Medulla oblongata (tissue), 1 donor: Measurements from ENCODE around the gene MEAF6.
"Not testable (repeated sequence)": the region's sequence is repeated elsewhere in the genome, so short reads cannot be mapped to it uniquely, and the experiment has no call there.

Experiments
- DNase-seq: peaks from one replicate; pipeline ENCODE4 v3.0.0-alpha.2; 2015; ENCODE audit errors: extremely low spot score

Gene MEAF6

DNA sequence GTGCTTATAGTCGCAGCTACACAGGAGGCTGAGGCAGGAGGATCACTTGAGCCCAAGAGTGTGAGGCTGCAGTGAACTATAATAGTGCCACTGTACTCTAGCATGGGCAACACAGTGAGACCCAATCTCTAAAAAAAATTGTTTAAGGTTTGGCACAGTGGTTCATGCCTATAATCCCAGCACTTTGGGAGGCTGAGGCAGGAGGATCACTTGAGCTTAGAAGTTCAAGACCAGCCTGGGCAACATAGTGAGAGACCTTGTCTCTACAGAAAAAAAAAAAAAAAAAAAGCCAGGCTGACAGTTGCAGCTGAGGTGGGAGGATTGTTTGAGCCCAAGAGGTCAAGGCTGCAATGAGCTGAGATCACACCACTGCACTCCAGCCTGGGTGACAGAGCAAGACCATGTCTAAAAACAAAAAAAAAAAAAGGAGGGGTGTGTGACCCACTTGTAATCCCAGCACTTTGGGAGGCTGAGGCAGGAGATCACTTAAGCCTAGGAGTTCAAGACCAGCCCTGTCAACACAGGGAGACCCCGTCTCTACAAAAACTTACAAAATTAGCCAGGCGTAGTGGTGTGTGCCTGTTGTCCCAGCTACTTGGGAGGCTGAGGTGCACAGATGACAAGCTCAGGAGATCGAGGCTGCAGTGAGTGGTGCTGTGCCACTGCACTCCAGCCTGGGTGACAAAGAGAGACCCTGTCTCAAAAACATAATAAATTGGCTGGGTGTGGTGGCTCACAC lies 18.0 kb upstream of the MEAF6 start:
- DNase-seq, result not testable (repeated sequence)

DNA sequence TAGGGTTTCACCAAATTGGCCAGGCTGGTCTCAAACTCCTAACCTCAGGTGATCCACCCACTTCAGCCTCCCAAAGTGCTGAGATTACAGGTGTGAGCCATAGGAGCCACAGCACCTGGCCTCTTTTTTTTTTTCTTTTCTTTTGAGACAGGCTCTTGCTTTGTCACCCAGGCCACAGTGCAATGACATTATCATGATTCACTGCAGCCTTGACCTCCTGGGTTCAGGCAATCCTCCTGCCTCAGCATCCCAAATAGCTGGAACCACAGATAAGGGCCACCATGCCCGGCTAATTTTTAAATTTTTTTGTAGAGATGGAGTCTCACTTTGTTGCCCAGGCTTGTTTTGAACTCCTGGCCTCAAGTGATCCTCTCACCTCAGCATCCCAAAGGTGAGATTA lies 15.3 kb upstream of the MEAF6 start:
- DNase-seq, result not testable (repeated sequence)

DNA sequence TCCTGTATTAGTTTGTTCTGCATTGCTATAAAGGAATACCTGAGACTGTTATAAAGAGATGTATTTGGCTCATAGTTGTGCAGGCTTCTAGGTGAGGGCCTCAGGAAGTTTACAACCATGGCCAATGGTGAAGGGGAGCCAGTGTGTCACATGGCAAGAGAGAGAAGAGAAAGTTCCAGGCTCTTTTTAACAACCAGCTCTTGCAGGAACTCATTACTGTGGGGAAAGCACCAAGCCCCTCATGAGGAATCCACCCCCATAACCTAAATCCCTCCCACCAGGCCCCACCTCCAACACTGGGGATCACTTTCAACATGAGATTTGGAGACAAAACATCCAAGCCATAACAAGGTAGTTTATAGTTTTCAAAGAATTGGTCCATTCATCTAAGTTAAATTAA lies 5.0 kb upstream of the MEAF6 start:
- no peak for DNase-seq

DNA sequence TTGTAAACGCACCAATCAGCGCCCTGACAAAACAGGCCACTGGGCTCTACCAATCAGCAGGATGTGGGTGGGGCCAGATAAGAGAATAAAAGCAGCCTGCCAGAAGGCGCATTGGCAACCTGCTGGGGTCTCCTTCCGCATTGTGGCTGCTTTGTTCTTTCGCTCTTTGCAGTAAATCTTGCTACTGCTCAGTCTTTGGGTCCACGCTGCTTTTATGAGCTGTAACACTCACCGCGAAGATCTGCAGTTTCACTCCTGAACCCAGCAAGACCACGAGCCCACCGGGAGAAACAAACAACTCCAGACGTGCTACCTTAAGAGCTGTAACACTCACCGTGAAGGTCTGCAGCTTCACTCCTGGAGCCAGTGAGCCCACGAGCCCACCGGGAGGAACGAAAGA lies 4.4 kb upstream of the MEAF6 start:
- not testable (repeated sequence) for DNase-seq

DNA sequence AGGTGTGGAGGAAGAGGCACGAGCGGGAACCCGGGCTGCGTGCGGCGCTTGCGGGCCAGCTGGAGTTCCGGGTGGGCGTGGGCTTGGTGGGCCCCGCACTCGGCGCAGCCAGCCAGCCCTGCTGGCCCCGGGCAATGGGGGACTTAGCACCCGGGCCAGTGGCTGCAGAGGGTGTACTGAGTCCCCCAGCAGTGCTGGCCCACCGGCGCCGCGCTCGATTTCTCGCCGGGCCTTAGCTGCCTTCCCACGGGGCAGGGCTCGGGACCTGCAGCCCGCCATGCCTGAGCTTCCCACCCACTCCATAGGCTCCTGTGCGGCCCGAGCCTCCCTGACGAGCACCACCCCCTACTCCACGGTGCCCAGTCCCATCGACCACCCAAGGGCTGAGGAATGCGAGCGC lies 3.7 kb upstream of the MEAF6 start:
- DNase-seq, result not testable (repeated sequence)

DNA sequence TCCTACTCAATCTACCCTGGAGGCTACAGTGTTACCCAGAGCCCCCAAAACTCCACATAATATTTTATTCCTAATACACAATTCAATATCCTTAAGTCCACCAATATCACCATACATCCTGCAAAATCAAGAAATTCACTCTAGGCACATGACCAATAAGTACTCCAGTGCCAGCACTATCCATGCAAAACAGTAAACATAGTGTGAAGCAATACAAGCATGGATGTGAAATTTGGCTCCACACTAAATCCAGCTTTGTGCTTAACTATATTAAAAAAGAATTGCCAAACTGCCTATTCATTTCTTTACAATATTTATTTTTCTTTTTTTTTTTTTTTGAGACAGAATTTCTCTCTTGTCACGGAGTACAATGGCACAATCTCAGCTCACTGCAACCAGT lies 3.0 kb upstream of the MEAF6 start:
- DNase-seq, result no peak

DNA sequence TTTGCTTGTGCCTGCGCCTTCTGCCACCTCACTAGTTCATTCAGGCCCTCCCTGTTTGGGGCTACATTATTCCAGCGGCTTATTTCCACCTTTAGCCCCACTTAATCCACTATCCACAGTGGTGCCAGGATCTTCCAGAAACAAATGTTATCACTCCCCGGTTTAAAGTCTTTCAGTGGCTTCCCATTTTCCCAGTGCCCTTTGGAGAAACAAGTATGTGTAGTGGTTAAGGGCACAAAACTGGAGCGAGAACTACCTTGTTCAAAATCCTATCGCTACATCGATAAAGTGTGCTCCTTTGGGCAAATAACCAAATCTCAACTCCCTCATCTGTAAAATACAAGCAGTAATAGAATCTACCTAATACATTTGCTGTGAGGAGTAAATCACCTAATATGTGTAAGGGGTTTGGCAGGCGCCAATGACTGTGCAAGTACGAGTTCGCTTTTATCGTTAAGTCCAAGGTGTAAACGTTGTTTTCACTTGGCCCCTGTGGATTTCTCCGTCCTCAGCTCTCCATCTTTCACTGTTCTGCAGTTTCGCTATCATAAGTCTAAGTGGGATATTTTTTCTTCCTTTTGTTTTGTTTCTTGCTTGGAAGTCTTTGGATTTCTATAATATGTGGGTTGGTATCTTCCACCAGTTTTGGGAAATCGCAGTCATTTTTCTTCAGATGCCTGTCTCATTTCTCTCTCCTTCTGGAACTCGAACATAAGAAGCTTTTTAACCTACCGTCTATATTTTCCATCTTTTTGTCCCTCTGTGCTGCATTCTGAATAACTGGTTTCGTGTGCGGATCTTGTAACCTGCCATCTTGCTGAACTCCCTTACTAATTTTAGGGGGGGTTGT lies 844 bp upstream of the MEAF6 start:
- DNase-seq, result no peak

DNA sequence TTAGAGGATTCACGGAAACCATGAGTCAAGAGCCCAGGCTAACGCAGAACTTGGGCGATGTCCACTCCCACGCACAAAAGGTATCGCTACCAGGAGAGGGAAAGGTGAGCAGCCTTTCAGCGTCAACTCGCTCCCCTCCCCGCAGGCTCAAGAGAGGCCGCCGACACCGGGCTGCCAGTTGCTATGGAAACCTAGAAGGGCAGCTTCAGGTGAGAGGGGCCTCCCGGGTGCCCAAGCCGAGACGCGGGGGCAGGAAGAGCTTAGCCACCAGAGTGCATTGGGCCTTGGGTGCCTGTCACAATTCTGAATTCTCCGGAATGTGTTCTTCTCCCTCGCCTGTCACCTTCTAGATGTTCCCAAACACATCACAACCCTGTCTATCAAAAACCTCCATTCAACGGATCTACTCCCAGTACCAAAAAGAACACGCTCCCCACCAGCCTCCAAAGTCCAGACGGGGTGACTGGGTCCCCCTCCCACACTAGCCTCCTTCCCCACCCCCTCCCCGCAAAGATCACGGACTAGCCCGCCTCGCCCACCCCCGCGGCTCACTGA lies 694 bp downstream of the MEAF6 start:
- DNase-seq, result peak; percentile 10

DNA sequence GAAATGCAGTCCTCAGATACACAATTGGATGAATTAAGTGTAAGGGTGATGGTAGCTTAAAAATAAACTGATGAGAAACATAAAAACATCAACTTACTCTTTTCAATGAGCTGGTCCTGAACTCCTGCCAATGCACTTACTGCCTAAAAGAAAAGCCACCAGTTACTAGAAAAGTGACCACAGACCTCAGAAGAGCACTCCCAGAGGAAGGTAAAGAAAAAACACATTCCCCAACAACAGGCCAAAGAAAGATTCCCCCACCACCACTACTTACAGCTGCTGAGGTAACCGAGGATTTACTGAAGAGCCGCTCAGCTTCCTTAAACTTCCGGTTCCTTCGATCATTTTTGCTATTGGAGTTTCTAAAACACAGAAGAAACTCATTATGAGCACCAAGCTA lies 5.4 kb downstream of the MEAF6 start:
- DNase-seq, result no peak

DNA sequence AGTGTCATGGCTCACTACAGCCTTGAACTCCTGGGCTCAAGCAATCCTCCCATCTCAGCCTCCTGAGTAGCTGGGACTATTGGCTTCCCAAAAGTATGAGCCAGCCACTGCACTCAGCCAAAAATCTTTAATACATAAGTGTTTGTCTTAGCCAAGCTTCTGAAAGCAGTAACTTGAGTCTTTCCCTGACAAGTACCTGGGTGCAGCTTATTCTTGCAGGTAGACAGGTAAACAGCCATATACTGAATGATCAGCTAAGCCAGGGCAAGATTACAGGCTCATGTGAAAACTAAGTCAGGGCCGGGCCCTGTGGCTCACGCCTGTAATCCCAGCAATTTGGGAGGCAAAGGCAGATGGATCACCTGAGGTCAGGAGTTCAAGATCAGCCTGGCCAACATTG lies 7.8 kb downstream of the MEAF6 start:
- DNase-seq, result no peak

DNA sequence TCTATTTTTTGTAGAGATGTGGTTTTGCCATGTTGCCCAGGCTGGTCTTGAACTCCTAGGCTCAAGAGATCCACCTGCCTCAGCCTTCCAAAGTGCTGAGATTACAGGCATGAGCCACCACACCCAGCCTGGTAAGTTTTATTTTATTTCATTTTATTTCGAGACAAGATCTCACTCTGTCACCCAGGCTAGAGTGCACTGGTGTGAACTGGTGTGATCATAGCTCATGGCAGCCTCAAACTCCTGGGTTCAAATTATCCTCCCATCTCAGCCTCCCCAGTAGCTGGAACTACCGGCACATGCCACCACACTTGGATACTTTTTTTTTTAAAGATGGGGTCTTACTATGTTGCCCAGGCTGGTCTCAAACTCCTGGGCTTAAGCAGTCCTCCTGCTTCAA lies 11.8 kb downstream of the MEAF6 start:
- DNase-seq, result not testable (repeated sequence)

DNA sequence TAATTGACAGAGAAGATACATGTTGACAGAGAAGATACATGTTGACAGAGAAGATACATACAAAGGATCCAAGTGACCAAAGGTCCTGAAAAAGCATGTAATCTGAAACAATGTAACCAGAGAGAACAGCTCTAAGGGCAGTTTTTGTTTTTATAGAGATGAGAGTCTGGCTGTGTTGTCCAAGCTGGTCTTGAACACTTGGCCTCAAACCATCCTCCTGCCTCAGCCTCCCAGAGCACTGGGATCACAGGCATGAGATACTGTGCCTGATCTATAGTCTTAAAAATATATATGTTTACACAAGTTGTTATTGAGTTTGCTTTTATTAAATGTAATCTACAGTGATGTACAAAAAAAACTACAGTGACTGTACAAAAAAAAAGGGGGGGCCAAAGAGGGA lies 12.5 kb downstream of the MEAF6 start:
- DNase-seq, result no peak

DNA sequence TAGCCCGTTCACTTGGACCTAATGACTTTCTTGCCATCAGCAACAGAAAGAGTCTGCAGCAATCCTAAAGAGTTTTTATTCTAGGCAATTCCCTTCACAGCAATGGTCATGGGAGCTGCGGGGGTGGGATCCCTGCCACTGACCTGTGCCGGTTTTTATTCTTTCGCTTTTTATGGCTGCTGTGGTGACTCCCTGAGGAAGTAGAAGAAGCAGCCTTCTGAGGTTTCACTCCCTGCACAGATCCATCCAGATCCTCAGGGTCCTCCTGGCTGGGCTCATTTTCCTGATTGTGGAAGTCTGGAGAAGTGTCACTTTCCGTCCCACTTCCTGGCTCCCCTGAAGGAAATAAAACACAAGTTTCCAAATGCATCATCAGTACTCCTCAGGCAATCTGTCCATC lies 12.9 kb downstream of the MEAF6 start:
- DNase-seq, result no peak

DNA sequence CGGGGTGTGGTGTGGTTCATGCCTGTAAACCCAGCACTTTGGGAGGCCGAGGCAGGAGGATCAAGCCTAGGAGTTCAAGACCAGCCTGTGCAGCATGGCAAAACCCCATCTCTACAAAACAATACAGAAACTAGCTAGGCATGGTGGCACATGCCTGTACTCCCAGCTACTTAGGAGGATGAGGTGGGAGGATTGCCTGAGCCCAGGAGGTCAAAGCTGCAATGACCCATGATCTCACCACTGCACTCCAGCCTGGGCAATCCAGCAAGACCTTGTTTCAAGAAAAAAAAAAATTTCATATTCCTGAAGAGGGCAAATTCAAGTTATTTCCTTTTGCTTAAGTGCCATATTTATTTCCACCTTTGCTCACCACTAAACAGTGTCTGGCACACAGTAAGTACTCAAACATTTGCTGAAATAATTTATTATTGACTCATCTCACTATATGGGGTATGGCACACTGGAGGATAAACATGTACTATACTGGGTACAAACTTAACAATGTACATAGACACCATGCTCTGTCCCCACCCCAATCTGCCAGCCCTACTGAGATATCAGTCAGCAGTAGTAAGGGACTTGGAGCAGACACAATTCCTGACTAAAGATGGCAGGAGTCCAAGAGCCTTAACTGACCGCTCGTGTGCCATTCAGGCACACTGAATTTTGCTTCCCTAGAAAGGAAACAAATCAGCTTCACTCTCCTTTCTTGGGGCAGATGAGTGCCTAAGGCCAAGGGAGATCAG lies 15.5 kb downstream of the MEAF6 start:
- peak; percentile 63 for DNase-seq

DNA sequence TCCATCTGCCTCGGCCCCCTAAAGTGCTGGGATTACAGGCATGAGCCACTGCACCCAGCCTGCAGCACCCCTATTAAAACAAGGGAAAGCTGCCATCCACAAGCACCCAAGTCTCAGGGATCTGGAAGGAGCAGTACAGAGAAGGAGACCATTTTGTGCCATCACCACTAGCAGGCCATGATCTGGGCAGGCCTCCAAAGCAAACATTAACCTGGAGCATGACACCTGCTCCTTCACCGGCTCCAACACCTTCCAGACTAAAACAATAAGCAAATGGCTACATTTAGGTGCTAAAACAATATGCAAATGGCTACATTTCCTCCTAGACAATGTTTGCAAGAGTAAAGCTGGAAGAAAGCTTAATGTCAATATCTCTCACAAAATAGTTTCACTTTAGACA lies 16.7 kb downstream of the MEAF6 start:
- DNase-seq, result no peak

DNA sequence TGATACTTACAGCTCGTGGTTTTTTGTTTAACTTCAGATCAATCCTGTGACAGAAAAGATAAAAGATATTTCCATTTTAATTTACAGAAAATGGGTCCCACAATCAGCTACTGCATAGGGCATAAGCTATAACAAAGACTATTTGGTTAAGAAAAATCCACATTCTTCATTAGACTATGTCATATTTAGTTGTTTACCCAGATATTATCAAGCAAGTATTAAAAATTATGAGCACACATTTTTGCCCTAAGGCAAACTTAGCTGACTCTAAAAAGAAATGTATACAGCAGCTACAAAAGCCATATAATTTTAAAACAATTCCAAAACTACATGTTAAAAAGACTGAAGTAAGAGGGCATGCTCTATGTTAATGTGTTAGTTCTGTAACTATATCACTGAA lies 18.7 kb downstream of the MEAF6 start:
- no peak for DNase-seq

DNA sequence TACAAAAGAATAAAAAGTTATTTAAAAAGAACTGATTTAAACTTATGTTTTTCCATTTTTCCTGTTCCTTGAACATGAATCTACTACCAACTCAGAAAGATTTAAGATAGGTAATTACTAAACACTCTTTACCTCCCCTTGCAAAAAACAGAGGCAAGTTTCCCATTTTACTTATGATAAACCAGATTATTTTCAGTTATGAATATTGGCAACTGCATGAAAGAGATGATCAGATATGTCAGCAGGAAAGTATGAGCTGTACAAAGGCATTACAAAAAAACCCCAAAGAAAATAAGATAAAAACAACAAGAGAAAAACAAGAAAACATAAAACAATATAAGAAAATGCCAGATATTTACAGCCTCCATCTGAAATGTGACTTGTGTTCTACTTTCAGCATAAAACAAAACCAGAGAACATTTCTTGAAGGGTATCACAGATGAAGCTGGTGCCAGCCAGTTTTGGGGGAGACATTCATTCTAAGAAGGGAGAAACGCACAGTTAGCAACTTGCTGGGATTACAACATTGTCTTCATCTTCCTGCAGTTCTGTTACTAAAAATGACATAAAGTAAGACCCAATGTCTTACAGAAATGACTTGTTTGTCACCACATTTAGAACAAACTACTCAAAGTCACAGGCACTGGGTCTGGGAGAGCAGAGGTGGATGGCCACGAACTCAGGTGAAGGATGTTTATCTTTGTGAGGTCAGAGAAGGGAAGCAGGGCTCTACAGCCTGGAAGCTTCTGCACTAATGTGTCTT lies 21.0 kb downstream of the MEAF6 start:
- DNase-seq, result no peak

DNA sequence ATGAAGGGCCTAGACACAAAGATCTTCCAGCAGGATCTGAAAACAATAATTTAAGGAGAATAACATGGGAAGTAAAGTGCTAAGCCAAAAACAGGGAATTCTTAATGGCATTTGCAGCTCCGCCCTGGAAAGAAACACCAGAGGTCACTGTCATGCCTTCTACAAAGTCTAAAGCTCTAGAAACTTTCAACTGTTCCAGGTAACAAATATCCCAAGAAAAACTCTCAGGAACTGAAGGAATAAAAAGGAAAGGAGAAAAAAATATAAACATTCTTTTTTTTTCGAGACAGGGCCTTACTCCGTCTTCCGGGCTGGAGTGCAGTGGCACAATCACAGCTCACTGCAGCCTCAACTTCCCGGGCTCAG lies 27.0 kb downstream of the MEAF6 start:
- no peak for DNase-seq

DNA sequence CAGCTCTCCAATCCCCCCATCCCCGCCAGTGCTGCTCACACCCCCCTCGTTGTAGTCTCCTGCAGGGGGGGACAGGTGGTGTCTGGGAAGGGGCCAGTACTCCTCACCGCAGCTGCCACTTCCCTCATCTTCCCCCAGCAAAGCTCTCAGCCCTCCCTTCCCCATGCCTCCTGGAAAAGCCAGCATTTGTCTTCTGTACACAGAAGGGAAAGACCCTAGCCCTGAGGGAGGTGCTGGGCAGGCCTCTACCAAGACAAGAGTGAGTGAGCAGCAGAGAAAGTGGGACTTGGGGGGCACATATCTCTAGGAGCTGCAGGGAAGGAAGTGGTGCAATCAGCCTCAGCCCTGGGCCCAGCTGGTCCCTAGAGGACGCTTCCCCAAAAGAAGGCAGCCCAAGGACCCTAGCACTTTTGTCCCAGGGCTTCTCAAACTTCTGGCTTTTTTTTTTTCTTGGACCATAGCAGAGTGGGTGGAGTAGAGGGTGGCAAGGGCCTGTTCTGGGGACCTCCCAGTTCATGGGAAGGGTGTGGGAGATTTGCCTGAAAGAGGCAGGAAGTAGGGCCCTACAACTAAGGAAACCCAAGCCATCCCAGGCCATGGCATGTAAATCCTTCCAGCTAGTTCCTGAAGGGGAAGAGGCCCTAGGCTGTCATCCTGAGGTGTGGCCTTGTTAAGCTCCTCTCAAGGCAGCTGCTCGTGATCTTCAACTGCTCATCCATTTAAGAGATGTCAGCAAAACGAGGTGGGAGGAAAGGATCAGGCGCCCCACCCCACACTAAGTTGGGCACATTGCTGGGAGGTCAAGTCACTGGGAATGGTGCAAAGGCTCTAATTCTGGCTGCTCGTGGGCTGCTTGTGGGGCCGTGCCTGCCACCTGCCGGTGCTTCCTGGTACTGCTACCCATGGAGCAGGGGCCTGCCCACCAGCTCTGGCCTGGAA lies 27.6 kb downstream of the MEAF6 start:
- DNase-seq, result peak; percentile 66

DNA sequence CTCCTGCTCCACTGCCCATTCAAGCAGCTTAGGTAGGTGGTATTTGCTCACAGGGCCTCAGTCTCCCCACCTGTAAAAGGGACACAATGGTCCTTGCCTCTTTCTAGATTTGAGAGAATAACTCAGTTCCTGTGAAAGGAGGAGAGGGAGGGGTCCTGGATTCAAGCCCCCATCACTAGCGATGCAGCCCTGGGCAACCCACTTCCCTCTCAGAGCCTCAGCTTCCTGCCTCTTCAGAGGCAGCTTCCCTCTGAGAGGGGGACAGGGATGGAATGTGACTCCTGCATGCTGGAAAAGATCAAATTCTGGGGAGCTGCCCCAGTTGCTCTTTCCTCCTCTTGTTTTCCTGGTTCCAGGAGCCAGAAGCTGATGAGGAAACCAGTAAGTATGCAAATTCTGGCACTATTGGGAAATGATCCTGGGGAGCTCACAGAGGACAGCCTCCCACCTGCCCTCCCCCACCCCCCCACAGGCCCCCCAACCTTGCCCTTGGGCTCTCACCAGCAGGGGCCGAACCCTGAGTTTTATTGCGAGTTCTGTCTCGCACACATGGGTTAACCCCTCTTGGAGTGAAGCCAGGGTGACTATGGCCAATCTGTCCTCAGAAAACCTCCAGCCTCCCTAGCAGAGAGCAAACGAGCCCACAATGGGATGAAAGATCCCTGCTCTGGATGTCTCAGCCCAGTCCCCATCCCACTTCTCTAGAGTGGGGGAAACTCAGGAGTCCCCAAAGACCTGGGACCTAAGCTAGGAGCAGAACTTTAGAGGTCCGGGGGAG lies 28.5 kb downstream of the MEAF6 start:
- DNase-seq, result no peak
